GM19452 (cell line): ENCODE results near the gene CCL3.
"Not testable (repeated sequence)": the region's sequence is repeated elsewhere in the genome, so short reads cannot be mapped to it uniquely, and the experiment has no call there.

Experiments
- ATAC-seq: cut with Tn5 transposase; IDR thresholded peaks from one replicate; pipeline ENCODE4 v1.9.1; 2021; ENCODE audit not compliant: unreplicated experiment

Gene CCL3

DNA sequence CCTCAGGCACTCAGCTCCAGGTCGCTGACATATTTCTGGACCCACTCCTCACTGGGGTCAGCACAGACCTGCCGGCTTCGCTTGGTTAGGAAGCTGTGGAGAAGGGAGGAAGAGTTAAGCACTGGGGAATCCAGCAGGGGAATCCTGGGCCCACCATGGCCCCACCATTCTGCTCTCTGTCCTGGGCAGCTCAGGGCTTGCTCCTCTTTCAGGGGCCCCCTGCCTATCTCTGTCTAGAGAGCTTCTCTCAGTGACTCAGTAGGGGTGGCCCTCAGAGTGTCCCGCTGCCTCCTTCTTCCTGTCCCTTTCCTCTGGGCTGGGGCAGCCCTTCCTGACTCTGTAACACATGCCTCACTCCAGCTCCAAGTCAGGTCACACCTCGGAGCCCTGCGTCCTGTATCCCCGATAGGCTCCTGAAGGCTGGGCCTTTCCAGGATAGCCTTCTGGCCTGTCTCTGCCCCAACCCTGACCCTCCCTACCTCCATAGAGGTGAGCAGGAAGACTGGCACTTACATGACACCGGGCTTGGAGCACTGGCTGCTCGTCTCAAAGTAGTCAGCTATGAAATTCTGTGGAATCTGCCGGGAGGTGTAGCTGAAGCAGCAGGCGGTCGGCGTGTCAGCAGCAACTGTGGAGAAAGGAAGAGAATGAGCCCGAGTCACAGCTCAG, 1.1 kb downstream of the CCL3 start:
- ATAC-seq, result no peak

- ATAC-seq, result not testable (repeated sequence)
Measured at GRCh38 chr17:36087897-36088572, 1.9 kb downstream of the CCL3 start.

DNA sequence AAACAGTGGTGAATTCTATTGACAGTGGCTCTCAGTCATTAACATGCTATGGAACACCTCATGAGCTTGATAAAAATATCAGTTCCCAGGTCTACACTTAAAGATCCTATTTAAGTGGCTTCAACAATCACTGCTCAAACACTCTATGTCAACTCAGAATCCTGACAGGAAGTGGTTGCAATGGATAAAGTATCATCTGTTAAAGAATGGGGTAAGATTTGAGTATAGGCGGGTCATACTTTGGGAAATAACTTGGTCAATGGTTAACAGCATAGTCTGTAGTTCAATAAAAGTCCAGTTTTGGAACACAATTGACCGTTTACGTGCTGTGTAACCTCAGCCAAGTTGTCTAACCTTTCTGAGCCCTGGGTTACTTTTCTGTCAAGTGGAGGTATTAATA, 2.5 kb downstream of the CCL3 start:
- not testable (repeated sequence) for ATAC-seq

DNA sequence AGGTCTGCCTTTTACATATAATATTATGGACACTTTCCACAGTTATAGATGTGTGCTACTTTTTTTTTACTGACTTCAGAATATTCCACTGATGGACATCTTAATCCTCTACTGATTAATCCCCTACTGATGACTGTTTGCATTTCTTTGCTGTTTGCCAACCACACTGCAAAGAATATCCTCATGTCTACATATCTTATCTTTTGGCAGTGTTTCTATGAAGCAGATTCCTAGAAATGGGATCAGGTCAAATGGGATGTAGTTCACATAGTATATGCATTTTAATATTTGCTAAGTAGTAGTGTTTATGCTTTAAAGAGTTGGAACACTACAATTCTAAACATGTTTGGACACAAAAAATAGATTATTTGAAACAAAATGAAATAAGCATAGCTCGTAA, 3.2 kb downstream of the CCL3 start:
- ATAC-seq, result no peak

- no peak for ATAC-seq
Measured at GRCh38 chr17:36085765-36086164, 4.2 kb downstream of the CCL3 start.

GRCh38 chr17:36083691-36084090, 6.3 kb downstream of the CCL3 start:
- ATAC-seq, result not testable (repeated sequence)

DNA sequence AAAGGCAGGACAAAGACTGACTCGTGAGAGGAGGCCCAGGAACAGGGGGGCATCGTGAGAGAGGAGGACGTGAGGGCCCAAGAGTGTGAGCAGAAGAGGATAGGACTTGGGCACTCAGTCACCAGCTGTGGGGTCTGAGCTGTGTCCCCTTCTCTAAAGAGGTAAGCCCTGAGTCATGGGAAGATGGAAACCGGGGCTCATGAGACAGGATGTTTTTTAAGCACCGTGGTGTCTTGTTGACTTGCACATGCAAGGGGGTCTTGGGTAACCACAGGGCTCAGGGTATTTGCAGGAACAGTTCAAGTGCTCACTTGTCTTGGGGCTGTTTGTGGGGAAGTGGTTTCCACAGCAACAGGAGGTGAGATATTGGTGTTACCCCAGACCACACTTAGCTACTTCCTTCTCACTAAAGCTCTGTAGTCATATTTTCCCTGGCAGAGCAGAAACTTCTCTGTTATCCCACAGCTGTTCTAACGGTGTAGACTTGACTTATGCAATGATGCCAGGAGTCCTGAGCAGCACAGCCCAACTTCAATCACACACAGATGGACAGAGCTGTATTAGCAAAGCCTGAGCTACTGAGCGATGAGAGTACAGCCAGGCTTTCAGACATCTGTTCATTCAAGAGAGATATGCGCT, 7.3 kb downstream of the CCL3 start:
- peak; percentile 54 for ATAC-seq

- ATAC-seq, result peak; percentile 34
Measured at GRCh38 chr17:36081681-36082471, 8.1 kb downstream of the CCL3 start.

DNA sequence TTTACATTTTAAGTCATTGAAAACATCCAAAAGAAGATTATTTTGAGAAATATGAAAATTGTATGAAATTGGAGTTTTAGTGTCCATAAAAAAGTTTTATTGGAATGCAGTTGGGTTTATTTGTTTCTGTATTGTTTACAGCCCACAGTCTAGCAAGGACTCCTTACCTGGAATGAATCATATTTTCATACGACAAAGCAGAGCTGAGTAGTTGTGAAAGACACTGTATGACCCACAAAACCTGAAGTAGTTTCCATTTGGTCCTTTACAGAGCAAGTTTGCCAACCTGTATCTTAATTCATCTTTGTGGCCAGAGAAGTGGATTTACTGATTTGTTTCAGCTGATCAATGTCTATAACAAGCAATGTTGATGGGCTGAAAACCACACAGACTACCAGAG, 15.6 kb downstream of the CCL3 start:
- no peak for ATAC-seq

GRCh38 chr17:36072431-36073121, 17.4 kb downstream of the CCL3 start:
- ATAC-seq, result no peak

GRCh38 chr17:36071751-36072150, 18.2 kb downstream of the CCL3 start:
- no peak for ATAC-seq

GRCh38 chr17:36070427-36070826, 19.5 kb downstream of the CCL3 start:
- ATAC-seq, result no peak

DNA sequence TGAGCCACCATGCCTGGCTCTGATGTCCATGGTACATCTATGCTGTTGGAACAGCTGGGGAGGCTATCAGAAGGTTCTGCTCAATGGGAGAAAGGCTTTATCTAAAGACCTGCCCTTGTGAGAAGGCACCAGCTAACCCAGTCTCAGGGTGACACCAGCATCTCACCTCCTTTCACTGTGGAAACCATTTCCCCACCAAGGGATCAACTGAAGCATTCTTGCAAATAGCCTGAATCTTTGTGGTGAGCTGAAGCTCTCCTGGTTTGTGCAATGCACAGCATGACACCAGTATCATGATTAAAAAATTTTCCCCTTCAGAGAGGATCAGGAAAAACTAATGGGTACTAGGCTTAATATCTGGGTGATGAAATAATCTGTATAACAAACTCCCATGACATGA, 20.8 kb downstream of the CCL3 start:
- ATAC-seq, result no peak

DNA sequence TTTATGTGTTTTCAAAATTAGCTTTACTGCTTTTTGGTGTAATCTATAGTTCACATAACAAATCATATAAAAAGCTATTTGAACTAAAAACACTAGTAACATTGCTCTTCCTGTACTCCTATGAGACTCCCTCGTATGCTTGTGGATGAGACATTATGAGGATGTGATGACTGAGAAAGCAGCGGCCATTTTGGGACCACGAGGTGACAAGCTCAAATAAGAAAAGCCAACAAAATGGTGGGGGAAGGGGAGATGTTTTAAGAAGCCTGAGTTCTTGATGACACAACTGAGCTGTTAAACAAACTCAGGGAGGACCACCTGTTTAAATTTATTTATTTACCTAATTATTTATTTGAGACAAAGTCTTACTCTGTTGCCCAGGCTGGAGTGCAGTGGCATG, 21.4 kb downstream of the CCL3 start:
- no peak for ATAC-seq

DNA sequence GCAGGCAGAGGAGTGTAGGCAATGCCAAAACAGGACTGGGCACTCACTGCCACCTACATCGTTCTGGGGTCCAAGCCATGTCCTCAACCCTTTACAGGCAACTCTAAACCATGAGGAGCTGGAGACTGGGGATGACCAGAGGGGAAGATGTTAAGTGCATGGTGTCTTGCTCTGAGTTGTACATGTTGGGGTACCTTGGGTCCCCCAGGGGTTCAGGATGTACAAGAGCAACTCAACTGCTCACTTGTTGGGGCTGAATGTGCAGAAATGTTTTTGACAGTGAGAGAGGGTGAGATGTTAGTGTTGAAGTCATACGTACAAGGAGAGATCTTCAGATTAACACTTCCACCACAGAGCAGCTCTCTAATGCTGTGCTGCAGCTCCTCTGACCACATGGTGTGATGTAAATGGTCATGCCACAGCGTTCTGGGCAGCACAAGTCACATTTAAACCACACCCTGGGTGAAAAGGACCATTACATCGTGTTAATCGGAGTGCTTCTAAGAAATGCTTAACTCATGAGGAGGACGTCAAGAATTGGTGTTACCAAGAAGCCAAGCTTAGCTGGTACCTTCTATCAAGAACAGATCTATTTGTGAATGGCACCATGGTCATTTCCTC, 23.5 kb downstream of the CCL3 start:
- no peak for ATAC-seq

GRCh38 chr17:36063786-36064541, 26.0 kb downstream of the CCL3 start, which contains the start of gene CCL18:
CCL18 (plus strand) TSS chr17:36064272; CDS start chr17:36064343, 71 bp downstream.
- no peak for ATAC-seq

DNA sequence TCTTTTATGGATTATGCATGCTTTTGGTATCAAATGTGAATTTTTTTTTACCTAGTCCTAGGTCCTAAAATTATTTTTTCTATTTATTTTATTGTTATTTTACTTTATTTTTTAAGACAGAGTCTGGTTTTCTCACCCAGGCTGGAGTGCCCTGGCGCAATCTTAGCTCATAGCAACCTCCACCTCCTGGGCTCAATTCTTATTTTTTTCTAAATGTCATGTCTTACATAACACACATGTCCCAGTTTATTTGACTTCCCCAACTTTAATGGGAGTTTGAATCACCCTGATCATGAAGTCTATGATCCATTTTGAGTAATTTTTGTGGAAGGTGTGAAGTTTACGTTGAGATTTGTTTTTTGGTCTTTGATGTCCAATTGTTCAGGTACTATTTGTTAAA, 29.1 kb downstream of the CCL3 start:
- no peak for ATAC-seq

DNA sequence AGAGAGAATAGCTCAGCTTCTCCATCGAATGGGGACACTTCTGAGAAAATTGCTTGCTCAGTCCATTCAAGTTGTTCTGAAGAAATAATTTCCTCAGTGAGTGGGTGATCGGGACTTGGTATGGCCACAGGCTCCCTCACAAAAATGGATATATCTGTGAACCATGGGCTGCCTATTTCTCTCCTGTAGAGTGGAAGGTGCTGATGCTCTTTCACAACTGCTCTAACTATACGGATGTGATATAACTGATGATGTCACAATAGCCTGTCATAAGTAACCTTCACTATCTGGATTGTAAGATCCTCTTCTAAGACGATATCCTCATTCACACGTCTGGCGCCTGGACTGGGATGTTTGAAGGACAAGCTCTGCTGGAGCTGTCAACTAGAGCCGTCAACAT, 30.5 kb downstream of the CCL3 start:
- ATAC-seq, result no peak

GRCh38 chr17:36057911-36058310, 32.0 kb downstream of the CCL3 start:
- no peak for ATAC-seq
